Right lobe of liver (tissue), 4 donors: Measurements from ENCODE around the gene STXBP6.

ENCODE experiments used
- CTCF ChIP-seq, 4 donors: fragments of 200-600 bp in 3 of 4; fragments of 450-650 bp in 1 of 4; IDR thresholded peaks; one replicate each; pipeline versions ENCODE4 v1.5.1 to v1.8.0; 2016 to 2022; ENCODE audit warnings: antibody characterized with exemption in 4 of 4, mild to moderate bottlenecking in 2 of 4
- POLR2A ChIP-seq: fragments of 450-650 bp; IDR thresholded peaks from one replicate; pipeline ENCODE4 v1.6.1; 2017; ENCODE audit warnings: antibody characterized with exemption, mild to moderate bottlenecking
- donor health status: DM: no; HTN: no; CAD: no.
- donor health status: DM: no; HTN: no; CAD: no.
- donor health status: DM: no; HTN: yes; CAD: no.

- no peak for TF ChIP-seq CTCF (IDR thresholded peaks at IDR 0.05)
- TF ChIP-seq POLR2A: no peak
Measured at GRCh38 chr14:24904533-24904932, 145.4 kb downstream of the STXBP6 start.
